Left ventricle myocardium inferior (tissue), 1 donor: ENCODE results near the gene HAO1. TPM values are rescaled to one million over a fixed set of nuclear protein-coding genes. Genes with fewer than 3 reads are reported as not detected.

Experiments used
- DNase-seq: peaks from one replicate; pipeline ENCODE4 v3.0.0-alpha.2; 2020
- H3K27ac ChIP-seq: fragments of 200-600 bp; replicated peaks from 2 replicates; pipeline ENCODE4 v1.8.0; 2021
- H3K27me3 ChIP-seq: fragments of 200-600 bp; 2 replicates; pipeline ENCODE4 v1.8.0; 2021; ENCODE audit warnings: low read depth
- H3K36me3 ChIP-seq: fragments of 200-600 bp; 2 replicates; pipeline ENCODE4 v1.8.0; 2021
- H3K4me1 ChIP-seq: fragments of 200-600 bp; 2 replicates; pipeline ENCODE4 v1.8.0; 2021
- H3K4me3 ChIP-seq: fragments of 200-600 bp; 2 replicates; pipeline ENCODE4 v1.8.0; 2021; ENCODE audit warnings: mild to moderate bottlenecking, moderate library complexity
- H3K9me3 ChIP-seq: fragments of 200-600 bp; replicated peaks from 2 replicates; pipeline ENCODE4 v1.8.0; 2021
- intact Hi-C: fragments of 100-400 bp; cut with micrococcal nuclease; formaldehyde crosslinking; loops from one replicate; pipeline ENCODE4 v1.11.0; 2022
- long read RNA-seq: library from polyadenylated mRNA; unstranded; transcript quantifications from one replicate; pipeline ENCODE4 v2.0.0, GENCODE V29; 2021
- total RNA-seq: library from RNA; stranded (reverse); fragmentation: NEBNext Ultra II Directional; extraction: Animal tissue kit (Norgen Biotek cat#: 25700); gene quantifications from one replicate; pipeline ENCODE4 v1.2.1, GENCODE V29; 2021
- TF ChIP-seq, protein P1 (sequence below): fragments of 200-600 bp; IDR thresholded peaks from 2 replicates; pipeline ENCODE4 v1.8.0; 2021; ENCODE audit warnings: antibody characterized with exemption, mild to moderate bottlenecking, borderline replicate concordance
- donor health status: DM: no; HTN: yes; CAD: no; lungs with severe emphysema.

HAO1 gene
- not detected for total RNA-seq
- long read RNA-seq: 0 reads

GRCh38 chr20:7940341-7940740, at the start of gene HAO1:
HAO1 (minus strand) TSS chr20:7940458; CDS start chr20:7940422, 36 bp downstream.
- no peaks in the 10 kb centered on the region for H3K36me3 ChIP-seq
- H3K9me3 ChIP-seq: no peaks in the 10 kb centered on the region
- peaks cover 3% of the 10 kb centered on the region for H3K4me1 ChIP-seq
- DNase-seq: no peak
- H3K27me3 ChIP-seq: no peaks in the 10 kb centered on the region
- intact Hi-C loops: loop anchor here (5.0 kb wide), 1 partner anchor 782 kb away; no protein-coding TSS in a partner anchor
- no peak within 1 kb of the TSS for H3K4me3 ChIP-seq
- no peak within 1 kb of the TSS for H3K27ac ChIP-seq
- TF ChIP-seq, protein P1, sequence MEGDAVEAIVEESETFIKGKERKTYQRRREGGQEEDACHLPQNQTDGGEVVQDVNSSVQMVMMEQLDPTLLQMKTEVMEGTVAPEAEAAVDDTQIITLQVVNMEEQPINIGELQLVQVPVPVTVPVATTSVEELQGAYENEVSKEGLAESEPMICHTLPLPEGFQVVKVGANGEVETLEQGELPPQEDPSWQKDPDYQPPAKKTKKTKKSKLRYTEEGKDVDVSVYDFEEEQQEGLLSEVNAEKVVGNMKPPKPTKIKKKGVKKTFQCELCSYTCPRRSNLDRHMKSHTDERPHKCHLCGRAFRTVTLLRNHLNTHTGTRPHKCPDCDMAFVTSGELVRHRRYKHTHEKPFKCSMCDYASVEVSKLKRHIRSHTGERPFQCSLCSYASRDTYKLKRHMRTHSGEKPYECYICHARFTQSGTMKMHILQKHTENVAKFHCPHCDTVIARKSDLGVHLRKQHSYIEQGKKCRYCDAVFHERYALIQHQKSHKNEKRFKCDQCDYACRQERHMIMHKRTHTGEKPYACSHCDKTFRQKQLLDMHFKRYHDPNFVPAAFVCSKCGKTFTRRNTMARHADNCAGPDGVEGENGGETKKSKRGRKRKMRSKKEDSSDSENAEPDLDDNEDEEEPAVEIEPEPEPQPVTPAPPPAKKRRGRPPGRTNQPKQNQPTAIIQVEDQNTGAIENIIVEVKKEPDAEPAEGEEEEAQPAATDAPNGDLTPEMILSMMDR: no peak

- Histone ChIP-seq H3K4me3 (no peak overlapping the region), H3K27ac (no peak overlapping the region), H3K9me3 (peaks cover 11% of the 10 kb centered on the region), H3K27me3 (no peaks in the 10 kb centered on the region), H3K36me3 (peaks cover 44% of the 10 kb centered on the region), H3K4me1 (no peaks in the 10 kb centered on the region)
- TF ChIP-seq, protein P1: no peak
- intact Hi-C loops: no loop called here
- DNase-seq: no peak
Measured at GRCh38 chr20:7989379-7989778, 49.1 kb upstream of the HAO1 start.

- Histone ChIP-seq H3K27ac (no peak overlapping the region), H3K4me3 (no peak overlapping the region), H3K36me3 (peaks cover 42% of the 10 kb centered on the region), H3K9me3 (no peaks in the 10 kb centered on the region), H3K27me3 (no peaks in the 10 kb centered on the region), H3K4me1 (peaks cover 8% of the 10 kb centered on the region)
- no peak for DNase-seq
- intact Hi-C loops: no loop called here
- TF ChIP-seq, protein P1: no peak
Measured at GRCh38 chr20:7985916-7986315, 45.7 kb upstream of the HAO1 start.

DNA sequence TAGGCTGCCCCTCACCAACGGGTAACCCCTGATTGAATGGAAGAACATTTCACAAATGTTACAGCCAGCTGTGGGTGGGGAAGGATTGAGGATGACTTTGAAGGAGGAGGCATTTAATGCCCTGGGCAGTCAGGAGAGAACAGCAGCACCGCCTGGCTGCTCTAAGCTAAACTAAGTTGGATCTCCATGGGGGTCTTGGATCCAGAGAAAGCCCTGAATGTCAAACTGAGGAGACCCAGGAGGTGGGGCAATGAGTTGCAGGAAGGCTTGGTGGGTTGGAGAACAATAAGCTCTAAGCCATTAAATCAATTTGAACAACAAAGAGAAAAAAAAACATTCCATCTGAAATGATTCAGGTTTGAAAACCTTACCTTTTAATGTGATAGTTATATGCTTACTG, 43.9 kb upstream of the HAO1 start:
- no peak overlapping the region for H3K27ac ChIP-seq
- no peaks in the 10 kb centered on the region for H3K9me3 ChIP-seq
- no peaks in the 10 kb centered on the region for H3K27me3 ChIP-seq
- H3K36me3 ChIP-seq: peaks cover 51% of the 10 kb centered on the region
- no peak overlapping the region for H3K4me3 ChIP-seq
- TF ChIP-seq, protein P1: no peak
- DNase-seq: no peak
- intact Hi-C loops: no loop called here
- H3K4me1 ChIP-seq: peaks cover 8% of the 10 kb centered on the region

DNA sequence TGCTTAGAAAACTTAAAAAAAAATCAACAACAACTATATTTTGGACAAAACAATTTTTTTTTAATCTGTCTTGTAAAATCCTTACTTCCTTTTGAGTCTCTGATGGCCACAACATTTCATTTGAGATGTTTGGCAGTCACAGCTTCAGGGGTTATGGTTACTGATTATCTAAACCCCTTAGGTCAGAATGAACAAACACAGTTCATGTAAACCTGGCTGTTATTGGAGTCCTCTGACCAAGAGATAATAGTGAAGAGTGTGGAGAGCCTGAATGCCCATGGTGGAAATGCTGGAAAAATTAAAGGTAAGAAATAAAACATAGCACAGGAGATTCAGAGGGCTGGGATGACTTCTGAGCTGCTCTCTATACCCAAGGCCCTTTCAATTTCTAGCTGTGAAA, 41.1 kb upstream of the HAO1 start:
- TF ChIP-seq, protein P1: no peak
- peaks cover 8% of the 10 kb centered on the region for H3K4me1 ChIP-seq
- no peak overlapping the region for H3K27ac ChIP-seq
- H3K4me3 ChIP-seq: no peak overlapping the region
- H3K27me3 ChIP-seq: no peaks in the 10 kb centered on the region
- intact Hi-C loops: no loop called here
- peaks cover 48% of the 10 kb centered on the region for H3K36me3 ChIP-seq
- no peak for DNase-seq
- no peaks in the 10 kb centered on the region for H3K9me3 ChIP-seq
